ENCODE results near the gene MED15.

- TF ChIP-seq CTCF (IDR thresholded peaks at IDR 0.05; ENCODE audit: control extremely low read depth in 1 of 3, insufficient read depth in 1 of 3, low read depth in 1 of 3, low read length in 3 of 3) = no peak
- TF ChIP-seq ZNF274 (IDR thresholded peaks at IDR 0.05; ENCODE audit: borderline replicate concordance, extremely low read depth, low read length) = no peak
- TF ChIP-seq JUN (IDR thresholded peaks at IDR 0.05; ENCODE audit: low read depth, low read length) = no peak
- TF ChIP-seq POLR2A (IDR thresholded peaks at IDR 0.05; ENCODE audit: control extremely low read depth in 1 of 2, low read depth in 2 of 2, low read length in 2 of 2) = no peak
- TF ChIP-seq BRCA1 (IDR thresholded peaks at IDR 0.05; ENCODE audit: low read depth, low read length) = no peak
- TF ChIP-seq TAF1 (IDR thresholded peaks at IDR 0.05; ENCODE audit: low read depth, low read length) = no peak
- no peak for TF ChIP-seq KDM1A (IDR thresholded peaks at IDR 0.05; ENCODE audit: borderline replicate concordance, low read length)
- TF ChIP-seq RAD21 (IDR thresholded peaks at IDR 0.05 in 1 of 2, conservative IDR thresholded peaks at IDR 0.05 in 1 of 2; ENCODE audit: low read depth in 2 of 2, low read length in 2 of 2) = no peak
- no peak for TF ChIP-seq GABPA (IDR thresholded peaks at IDR 0.05; ENCODE audit: borderline replicate concordance, insufficient read depth, low read length)
- no peak for TF ChIP-seq RXRA (IDR thresholded peaks at IDR 0.05; ENCODE audit: insufficient read depth, low read depth, low read length)
- no peak for TF ChIP-seq CREB1 (IDR thresholded peaks at IDR 0.05)
- no peak for TF ChIP-seq EP300 (IDR thresholded peaks at IDR 0.05; ENCODE audit: borderline replicate concordance in 1 of 2, low read depth in 2 of 2, low read length in 2 of 2)
Measured at GRCh38 chr22:20554824-20555223, 47.4 kb downstream of the MED15 start.

Data from H1 (cell line).